T-cell (primary cell): ENCODE data around the gene SRF. TPM values are rescaled to one million over a fixed set of nuclear protein-coding genes. Genes with fewer than 3 reads are reported as not detected.

Experiments
- ATAC-seq, 4 experiments: fragments of 200-7000 bp in 3 of 4; fragments of 150-1000 bp in 1 of 4; cut with Tn5 transposase; replicated peaks in 1 of 4; 1 replicate in 3 of 4; 2 replicates in 1 of 4; pipeline ENCODE4 v1.10.0; 2021; ENCODE audit warnings: moderate library complexity in 3 of 4, mild to moderate bottlenecking in 2 of 4, moderate number of reproducible peaks in 1 of 4
- CTCF ChIA-PET, 2 donors: fragments of 300-600 bp; sonication (Branson Sonifier 250); formaldehyde crosslinking; loops; one replicate each; lab custom pipeline; 2022; ENCODE audit warnings: antibody characterized with exemption in 2 of 2; lab: Charles Lee
- POLR2A ChIA-PET, 2 donors: fragments of 300-600 bp; sonication (Branson Sonifier 250); formaldehyde crosslinking; loops; one replicate each; lab custom pipeline; 2022; ENCODE audit warnings: antibody characterized with exemption in 2 of 2; lab: Charles Lee
- DNase-seq, 35 experiments: peaks; one replicate each; pipeline versions ENCODE4 v3.0.0 to v3.0.0-alpha.2; 2013 to 2023
- H3K27ac ChIP-seq: one replicate; pipeline ENCODE4 v1.5.1; 2013; ENCODE audit warnings: low read length
- H3K27me3 ChIP-seq, 2 experiments: replicated peaks in 1 of 2; 1 replicate in 1 of 2; 2 replicates in 1 of 2; pipeline versions ENCODE4 v1.6.1 to v1.7.0; 2013; ENCODE audit warnings: low read length in 1 of 2, mixed read lengths in 1 of 2; ENCODE audit not compliant: control insufficient read depth in 2 of 2, insufficient read depth in 2 of 2; ENCODE audit errors: extremely low read depth in 1 of 2
- H3K36me3 ChIP-seq, 2 donors: 1 replicate in 1 of 2; 2 replicates in 1 of 2; pipeline versions ENCODE4 v1.6.1 to v1.7.0; 2013; ENCODE audit warnings: low read length in 1 of 2; ENCODE audit not compliant: control insufficient read depth in 2 of 2, insufficient read depth in 1 of 2; ENCODE audit errors: extremely low read depth in 1 of 2
- H3K4me1 ChIP-seq, 2 experiments: 1 replicate in 1 of 2; 2 replicates in 1 of 2; pipeline versions ENCODE4 v1.6.1 to v1.7.0; 2013; ENCODE audit warnings: low read length in 2 of 2, mixed read lengths in 1 of 2; ENCODE audit not compliant: insufficient read depth in 2 of 2, control insufficient read depth in 1 of 2; ENCODE audit errors: extremely low read depth in 1 of 2
- H3K4me3 ChIP-seq, 2 donors: 1 replicate in 1 of 2; 2 replicates in 1 of 2; pipeline versions ENCODE4 v1.5.1 to v1.7.0; 2013; ENCODE audit warnings: mild to moderate bottlenecking in 2 of 2, low read length in 1 of 2, moderate library complexity in 1 of 2; ENCODE audit not compliant: control insufficient read depth in 1 of 2; ENCODE audit errors: extremely low read depth in 1 of 2
- H3K9me3 ChIP-seq: 2 replicates; pipeline ENCODE4 v1.7.0; 2013
- H3K27ac Mint-ChIP-seq, 2 donors: one replicate each; pipeline ENCODE4 v1.8.0; 2020 to 2021; ENCODE audit warnings: mild to moderate bottlenecking in 2 of 2, mixed read lengths in 2 of 2
- H3K27me3 Mint-ChIP-seq, 2 donors: one replicate each; pipeline ENCODE4 v1.8.0; 2021 to 2022; ENCODE audit warnings: mixed read lengths in 2 of 2
- H3K36me3 Mint-ChIP-seq: one replicate; pipeline ENCODE4 v1.8.0; 2021; ENCODE audit warnings: mixed read lengths
- H3K4me1 Mint-ChIP-seq, 3 donors: one replicate each; pipeline ENCODE4 v1.8.0; 2020 to 2022; ENCODE audit warnings: mixed read lengths in 3 of 3, mild to moderate bottlenecking in 1 of 3
- H3K4me3 Mint-ChIP-seq, 3 donors: one replicate each; pipeline ENCODE4 v1.8.0; 2020 to 2022; ENCODE audit warnings: mild to moderate bottlenecking in 3 of 3, mixed read lengths in 3 of 3, moderate library complexity in 3 of 3
- H3K9me3 Mint-ChIP-seq, 3 donors: one replicate each; pipeline ENCODE4 v1.8.0; 2020 to 2022; ENCODE audit warnings: mixed read lengths in 3 of 3
- WGBS: methylation state at CpG from one replicate; pipeline ENCODE4 v1.1.5; 2013; ENCODE audit warnings: missing lambda C conversion rate; ENCODE audit not compliant: insufficient coverage; 5-methylcytosine and 5-hydroxymethylcytosine counted together
- total RNA-seq, 35 experiments: library from RNA in 6 of 35; stranded (reverse) in 6 of 35; fragments of 120-200 nt in 1 of 35; gene quantifications; one replicate each; pipeline versions ENCODE4 v1.2.1 to v1.2.4 and lab custom pipeline; 2013 to 2026

The SRF gene
- total RNA-seq, 5 donors from 2014 or later (not counting 1 experiment from before 2014, with no cell fraction given), result 19.6 to 34.1 (median 33.7) TPM

DNA sequence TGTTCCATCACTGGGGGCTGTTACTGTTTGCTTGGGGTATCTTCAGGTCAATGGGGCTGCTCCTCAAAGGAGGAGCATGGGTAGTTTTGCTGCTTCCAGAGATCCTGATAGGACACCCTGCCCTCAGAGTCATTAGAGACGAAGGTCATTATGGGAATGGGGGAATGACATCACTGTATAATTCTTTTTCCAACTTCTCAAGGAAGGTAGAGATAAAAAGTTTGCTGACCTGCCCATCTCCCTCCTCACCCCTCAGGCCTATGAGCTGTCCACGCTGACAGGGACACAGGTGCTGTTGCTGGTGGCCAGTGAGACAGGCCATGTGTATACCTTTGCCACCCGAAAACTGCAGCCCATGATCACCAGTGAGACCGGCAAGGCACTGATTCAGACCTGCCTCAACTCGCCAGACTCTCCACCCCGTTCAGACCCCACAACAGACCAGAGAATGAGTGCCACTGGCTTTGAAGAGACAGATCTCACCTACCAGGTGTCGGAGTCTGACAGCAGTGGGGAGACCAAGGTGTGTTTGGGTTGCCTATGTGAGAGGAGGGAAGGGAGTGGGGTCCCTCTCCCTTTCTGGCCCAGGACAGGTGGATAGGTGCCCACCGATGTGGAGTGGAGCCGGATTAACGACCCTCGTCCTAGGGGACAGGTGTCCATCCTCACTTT lies 2.7 kb downstream of the SRF start:
- no peaks in the 10 kb centered on the region for H3K9me3 Mint-ChIP-seq
- WGBS, result 52% methylated on average over 2 of the region's 11 CpGs
- no peaks in the 10 kb centered on the region for H3K27me3 Mint-ChIP-seq
- Histone ChIP-seq H3K27me3 (peaks cover 0 to 6% of the 10 kb centered on the region in 2 experiments), H3K9me3 (no peaks in the 10 kb centered on the region), H3K36me3 (peaks cover 15 to 34% of the 10 kb centered on the region in 2 donors), H3K4me1 (peaks cover 26 to 51% of the 10 kb centered on the region in 2 experiments), H3K4me3 (peak overlapping the region; percentile 78 to 80), H3K27ac (peak overlapping the region; percentile 80)
- peak overlapping the region; percentile 88 to 93 (median 92) for H3K4me3 Mint-ChIP-seq
- ChIA-PET CTCF (interaction anchor here in 1 of 2 donors (0.5 to 1.5 kb wide), 2 partner anchors 30 to 332 kb away, joined by 3 read pairs; no protein-coding TSS in a partner anchor), POLR2A (interaction anchor here in 1 of 2 donors (0.6 to 1.5 kb wide), 2 partner anchors 51 to 100 kb away, joined by 3 to 5 read pairs; no protein-coding TSS in a partner anchor)
- ATAC-seq, result no peak
- peak overlapping the region; percentile 91 to 95 for H3K27ac Mint-ChIP-seq
- peaks cover 21% of the 10 kb centered on the region for H3K36me3 Mint-ChIP-seq
- DNase-seq, result peak in 8 of 35 experiments; percentile 3 to 47 (median 10)
- H3K4me1 Mint-ChIP-seq, result peaks cover 44 to 49% (median 45%) of the 10 kb centered on the region in 3 donors

GRCh38 chr6:43174263-43175112 lies 3.4 kb downstream of the SRF start:
- Histone ChIP-seq H3K4me3 (peak overlapping the region; percentile 51 to 52), H3K27ac (peak overlapping the region; percentile 80), H3K36me3 (peaks cover 17 to 42% of the 10 kb centered on the region in 2 donors), H3K27me3 (peaks cover 0 to 6% of the 10 kb centered on the region in 2 experiments), H3K4me1 (peaks cover 26 to 51% of the 10 kb centered on the region in 2 experiments), H3K9me3 (no peaks in the 10 kb centered on the region)
- peaks cover 24% of the 10 kb centered on the region for H3K36me3 Mint-ChIP-seq
- H3K4me1 Mint-ChIP-seq, result peaks cover 44 to 49% (median 45%) of the 10 kb centered on the region in 3 donors
- ATAC-seq, result peak; percentile 68 to 71 (median 68)
- peak overlapping the region; percentile 88 to 93 (median 92) for H3K4me3 Mint-ChIP-seq
- H3K27me3 Mint-ChIP-seq, result no peaks in the 10 kb centered on the region
- ChIA-PET POLR2A (interaction anchor here in 1 of 2 donors (0.6 to 1.5 kb wide), 2 partner anchors 50 to 100 kb away, joined by 3 to 5 read pairs; no protein-coding TSS in a partner anchor), CTCF (interaction anchor here in 1 of 2 donors (0.5 to 1.5 kb wide), 2 partner anchors 31 to 332 kb away, joined by 3 read pairs; no protein-coding TSS in a partner anchor)
- H3K27ac Mint-ChIP-seq, result peak overlapping the region; percentile 91 to 95
- no peaks in the 10 kb centered on the region for H3K9me3 Mint-ChIP-seq
- DNase-seq, result peak; percentile 74 to 96 (median 86)
- 0% methylated on average over 19 of the region's 32 CpGs for WGBS

DNA sequence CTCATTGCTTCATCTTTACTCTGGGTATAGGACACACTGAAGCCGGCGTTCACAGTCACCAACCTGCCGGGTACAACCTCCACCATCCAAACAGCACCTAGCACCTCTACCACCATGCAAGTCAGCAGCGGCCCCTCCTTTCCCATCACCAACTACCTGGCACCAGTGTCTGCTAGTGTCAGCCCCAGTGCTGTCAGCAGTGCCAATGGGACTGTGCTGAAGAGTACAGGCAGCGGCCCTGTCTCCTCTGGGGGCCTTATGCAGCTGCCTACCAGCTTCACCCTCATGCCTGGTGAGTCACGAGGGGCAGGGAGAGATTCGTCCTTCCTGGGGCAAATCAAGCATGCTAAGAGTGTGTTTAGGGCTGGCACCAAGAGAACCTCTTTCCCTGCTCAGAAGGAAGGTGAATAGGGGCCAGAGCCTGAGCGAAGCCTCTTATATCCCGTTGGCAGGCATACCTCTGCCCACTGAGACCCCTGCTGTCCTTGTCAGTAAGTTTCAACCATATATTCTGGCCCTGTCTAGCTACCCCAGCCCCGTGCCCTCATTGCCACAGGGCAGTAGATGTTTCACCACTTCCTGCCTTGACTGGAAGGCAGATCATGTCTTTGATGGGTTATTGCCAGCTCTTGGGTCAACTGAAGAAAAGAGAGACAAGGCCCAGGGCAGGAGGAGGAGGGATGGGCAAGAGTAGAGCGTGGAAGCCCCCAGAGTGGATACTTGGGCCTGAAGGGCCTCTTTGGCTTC lies 4.8 kb downstream of the SRF start:
- H3K27ac ChIP-seq, result peak overlapping the region; percentile 80
- H3K27me3 ChIP-seq, result no peaks in the 10 kb centered on the region
- H3K4me1 ChIP-seq, result peaks cover 21 to 41% of the 10 kb centered on the region in 2 experiments
- Mint-ChIP-seq H3K27ac (peak overlapping the region; percentile 39 to 43), H3K36me3 (peaks cover 24% of the 10 kb centered on the region), H3K27me3 (no peaks in the 10 kb centered on the region), H3K4me1 (peaks cover 37 to 41% (median 38%) of the 10 kb centered on the region in 3 donors), H3K4me3 (no peak overlapping the region), H3K9me3 (no peaks in the 10 kb centered on the region)
- POLR2A ChIA-PET, result interaction anchor here (0.6 to 1.5 kb wide), 2 partner anchors 48 to 240 kb away, joined by 3 to 5 read pairs; no protein-coding TSS in a partner anchor
- no peak overlapping the region for H3K4me3 ChIP-seq
- 85% methylated on average over 9 of the region's 11 CpGs for WGBS
- H3K36me3 ChIP-seq, result peaks cover 17 to 45% of the 10 kb centered on the region in 2 donors
- DNase-seq, result no peak
- CTCF ChIA-PET, result interaction anchor here in 1 of 2 donors (1.5 kb wide), 1 partner anchor 32 kb away, joined by 3 read pairs; no protein-coding TSS in a partner anchor
- no peaks in the 10 kb centered on the region for H3K9me3 ChIP-seq
- ATAC-seq, result no peak

GRCh38 chr6:43176423-43176786 lies 5.3 kb downstream of the SRF start:
- POLR2A ChIA-PET, result no interaction called here
- H3K9me3 ChIP-seq, result no peaks in the 10 kb centered on the region
- Mint-ChIP-seq H3K36me3 (peaks cover 24% of the 10 kb centered on the region), H3K27me3 (no peaks in the 10 kb centered on the region), H3K4me3 (no peak overlapping the region), H3K27ac (no peak overlapping the region), H3K9me3 (no peaks in the 10 kb centered on the region), H3K4me1 (peaks cover 40 to 44% (median 41%) of the 10 kb centered on the region in 3 donors)
- ATAC-seq, result no peak
- H3K4me1 ChIP-seq, result peaks cover 21 to 46% of the 10 kb centered on the region in 2 experiments
- no peak for DNase-seq
- H3K27ac ChIP-seq, result no peak overlapping the region
- H3K4me3 ChIP-seq, result no peak overlapping the region
- H3K36me3 ChIP-seq, result peaks cover 17 to 45% of the 10 kb centered on the region in 2 donors
- CTCF ChIA-PET, result interaction anchor here in 1 of 2 donors (0.6 kb wide), 1 partner anchor 332 kb away, joined by 5 read pairs; no protein-coding TSS in a partner anchor
- H3K27me3 ChIP-seq, result no peaks in the 10 kb centered on the region
- WGBS, result 100% methylated on average over 2 of the region's 6 CpGs

DNA sequence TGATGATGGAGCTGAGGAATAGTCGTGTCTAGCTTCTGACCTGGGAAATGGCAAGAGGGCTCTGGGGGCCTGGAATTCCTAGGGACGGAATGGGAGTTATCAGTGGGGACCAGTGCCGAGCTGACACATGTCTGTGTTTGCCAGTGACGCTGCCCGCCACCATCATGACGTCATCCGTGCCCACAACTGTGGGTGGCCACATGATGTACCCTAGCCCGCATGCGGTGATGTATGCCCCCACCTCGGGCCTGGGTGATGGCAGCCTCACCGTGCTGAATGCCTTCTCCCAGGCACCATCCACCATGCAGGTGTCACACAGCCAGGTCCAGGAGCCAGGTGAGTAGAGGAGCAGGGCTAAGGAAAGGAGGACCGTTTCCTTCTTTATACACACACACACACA lies 7.1 kb downstream of the SRF start:
- Mint-ChIP-seq H3K9me3 (no peaks in the 10 kb centered on the region), H3K4me1 (peaks cover 43 to 49% (median 43%) of the 10 kb centered on the region in 3 donors), H3K27me3 (no peaks in the 10 kb centered on the region), H3K36me3 (peaks cover 24% of the 10 kb centered on the region), H3K4me3 (no peak overlapping the region), H3K27ac (no peak overlapping the region)
- 87% methylated on average over 8 of the region's 12 CpGs for WGBS
- Histone ChIP-seq H3K27me3 (no peaks in the 10 kb centered on the region), H3K36me3 (peaks cover 17 to 45% of the 10 kb centered on the region in 2 donors), H3K4me1 (peaks cover 25 to 49% of the 10 kb centered on the region in 2 experiments), H3K27ac (no peak overlapping the region), H3K9me3 (no peaks in the 10 kb centered on the region), H3K4me3 (no peak overlapping the region)
- CTCF ChIA-PET, result interaction anchor here in 1 of 2 donors (0.7 kb wide), 1 partner anchor 488 kb away, joined by 5 read pairs; no protein-coding TSS in a partner anchor
- DNase-seq (no peak), ATAC-seq (no peak)
- POLR2A ChIA-PET, result interaction anchor here in 1 of 2 donors (0.6 kb wide), 1 partner anchor 430 kb away, joined by 4 read pairs; no protein-coding TSS in a partner anchor
